CD4-positive, alpha-beta T cell (primary cell): ENCODE results near the gene PKD1. TPM values are rescaled to one million over a fixed set of nuclear protein-coding genes. Genes with fewer than 3 reads are reported as not detected.

Experiments
- ATAC-seq: fragments of 200-7000 bp; cut with Tn5 transposase; one replicate; pipeline ENCODE4 v1.10.0; 2022; ENCODE audit warnings: mild to moderate bottlenecking; ENCODE audit not compliant: poor library complexity
- CTCF ChIA-PET: fragments of 350-600 bp; sonication (Branson Sonifier 250); formaldehyde crosslinking; loops from one replicate; lab custom pipeline; 2021; ENCODE audit warnings: antibody characterized with exemption, inconsistent platforms; lab: Charles Lee
- POLR2A ChIA-PET: fragments of 350-600 bp; sonication (Branson Sonifier 250); formaldehyde crosslinking; loops from one replicate; lab custom pipeline; 2021; ENCODE audit warnings: antibody characterized with exemption, inconsistent platforms; lab: Charles Lee
- DNase-seq, 14 experiments: peaks; one replicate each; pipeline ENCODE4 v3.0.0-alpha.2; 2013 to 2020; ENCODE audit warnings: mixed read lengths in 2 of 14
- H3K27ac ChIP-seq, 2 donors: one replicate each; pipeline versions ENCODE4 v1.5.1 to v1.7.0; 2013; ENCODE audit warnings: low read length in 2 of 2, low read depth in 1 of 2, mild to moderate bottlenecking in 1 of 2
- H3K27me3 ChIP-seq, 2 experiments: 1 replicate in 1 of 2; 2 replicates in 1 of 2; pipeline versions ENCODE4 v1.6.1 to v1.7.0; 2013; ENCODE audit warnings: low read length in 2 of 2, control low read depth in 1 of 2, mild to moderate bottlenecking in 1 of 2, moderate library complexity in 1 of 2; ENCODE audit not compliant: insufficient read depth in 2 of 2, control insufficient read depth in 1 of 2
- H3K36me3 ChIP-seq: one replicate; pipeline ENCODE4 v1.6.1; 2013; ENCODE audit warnings: low read length, control low read depth; ENCODE audit not compliant: insufficient read depth
- H3K4me1 ChIP-seq: one replicate; pipeline ENCODE4 v1.6.1; 2013; ENCODE audit warnings: low read length, control low read depth; ENCODE audit not compliant: insufficient read depth
- H3K4me3 ChIP-seq: one replicate; pipeline ENCODE4 v1.5.1; 2013; ENCODE audit warnings: mild to moderate bottlenecking, low read length, moderate library complexity
- H3K9me3 ChIP-seq, 2 experiments: 1 replicate in 1 of 2; 2 replicates in 1 of 2; pipeline versions ENCODE4 v1.6.1 to v1.7.0; 2013; ENCODE audit warnings: low read length in 2 of 2, mild to moderate bottlenecking in 2 of 2, control low read depth in 1 of 2, moderate library complexity in 1 of 2; ENCODE audit not compliant: control insufficient read depth in 1 of 2, insufficient read depth in 1 of 2
- H3K27ac Mint-ChIP-seq: one replicate; pipeline ENCODE4 v1.8.0; 2020; ENCODE audit warnings: mixed read lengths
- H3K27me3 Mint-ChIP-seq: one replicate; pipeline ENCODE4 v1.8.0; 2021; ENCODE audit warnings: mixed read lengths
- H3K36me3 Mint-ChIP-seq: one replicate; pipeline ENCODE4 v1.8.0; 2021; ENCODE audit warnings: low read depth, mixed read lengths
- H3K4me1 Mint-ChIP-seq: one replicate; pipeline ENCODE4 v1.8.0; 2021; ENCODE audit warnings: low read depth, mixed read lengths
- H3K4me3 Mint-ChIP-seq: one replicate; pipeline ENCODE4 v1.8.0; 2020; ENCODE audit warnings: mild to moderate bottlenecking, mixed read lengths
- H3K9me3 Mint-ChIP-seq: one replicate; pipeline ENCODE4 v1.8.0; 2020; ENCODE audit warnings: mixed read lengths
- intact Hi-C, 2 experiments: fragments of 100-400 bp; cut with DNase I in 1 of 2; cut with micrococcal nuclease in 1 of 2; formaldehyde crosslinking; loops; one replicate each; pipeline versions ENCODE4 v1.15.1 to v1.9.0; 2023 to 2025; cut with DNase I, micrococcal nuclease
- total RNA-seq, 174 experiments: library from RNA in 2 of 174; stranded (reverse) in 2 of 174; gene quantifications; one replicate each; pipeline ENCODE4 v1.2.3 and lab custom pipeline; 2021 to 2026
- TF ChIP-seq, protein P1 (sequence below): fragments of 200-600 bp; IDR thresholded peaks from one replicate; pipeline ENCODE4 v1.8.0; 2022; ENCODE audit warnings: antibody characterized with exemption, mild to moderate bottlenecking

PKD1 gene
- total RNA-seq, 2 experiments from 2014 or later = 80.3 to 85.6 TPM

DNA sequence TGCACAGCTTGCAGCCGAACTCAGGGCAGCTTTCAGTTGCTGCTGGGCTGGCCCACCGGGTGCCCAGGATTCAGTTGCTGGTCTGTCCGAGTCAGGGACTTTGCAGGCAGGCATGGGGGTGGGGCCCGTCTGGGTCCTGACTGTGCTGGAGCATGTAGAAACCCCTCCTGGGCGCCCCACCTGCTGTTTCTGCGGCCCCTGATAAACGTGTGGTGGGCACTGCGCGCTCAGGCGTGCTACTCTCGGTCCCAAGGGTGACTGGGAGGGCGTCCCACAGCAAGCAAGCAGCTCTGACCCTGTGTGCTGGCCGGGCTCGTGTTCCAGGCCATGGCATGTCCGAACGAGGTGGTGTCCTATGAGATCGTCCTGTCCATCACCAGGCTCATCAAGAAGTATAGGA, 75.4 kb downstream of the PKD1 start:
- no peaks in the 10 kb centered on the region for H3K27me3 ChIP-seq
- TF ChIP-seq, protein P1, sequence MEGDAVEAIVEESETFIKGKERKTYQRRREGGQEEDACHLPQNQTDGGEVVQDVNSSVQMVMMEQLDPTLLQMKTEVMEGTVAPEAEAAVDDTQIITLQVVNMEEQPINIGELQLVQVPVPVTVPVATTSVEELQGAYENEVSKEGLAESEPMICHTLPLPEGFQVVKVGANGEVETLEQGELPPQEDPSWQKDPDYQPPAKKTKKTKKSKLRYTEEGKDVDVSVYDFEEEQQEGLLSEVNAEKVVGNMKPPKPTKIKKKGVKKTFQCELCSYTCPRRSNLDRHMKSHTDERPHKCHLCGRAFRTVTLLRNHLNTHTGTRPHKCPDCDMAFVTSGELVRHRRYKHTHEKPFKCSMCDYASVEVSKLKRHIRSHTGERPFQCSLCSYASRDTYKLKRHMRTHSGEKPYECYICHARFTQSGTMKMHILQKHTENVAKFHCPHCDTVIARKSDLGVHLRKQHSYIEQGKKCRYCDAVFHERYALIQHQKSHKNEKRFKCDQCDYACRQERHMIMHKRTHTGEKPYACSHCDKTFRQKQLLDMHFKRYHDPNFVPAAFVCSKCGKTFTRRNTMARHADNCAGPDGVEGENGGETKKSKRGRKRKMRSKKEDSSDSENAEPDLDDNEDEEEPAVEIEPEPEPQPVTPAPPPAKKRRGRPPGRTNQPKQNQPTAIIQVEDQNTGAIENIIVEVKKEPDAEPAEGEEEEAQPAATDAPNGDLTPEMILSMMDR = no peak
- no peak overlapping the region for H3K27ac ChIP-seq
- H3K4me1 ChIP-seq = no peaks in the 10 kb centered on the region
- no peak overlapping the region for H3K27ac Mint-ChIP-seq
- H3K4me3 Mint-ChIP-seq = no peak overlapping the region
- no peaks in the 10 kb centered on the region for H3K9me3 Mint-ChIP-seq
- ChIA-PET POLR2A (no interaction called here), CTCF (no interaction called here)
- no peaks in the 10 kb centered on the region for H3K27me3 Mint-ChIP-seq
- peaks cover 62% of the 10 kb centered on the region for H3K36me3 ChIP-seq
- H3K4me3 ChIP-seq = no peak overlapping the region
- no peak for ATAC-seq
- H3K4me1 Mint-ChIP-seq = no peaks in the 10 kb centered on the region
- DNase-seq = no peak
- intact Hi-C loops = no loop called here
- peaks cover 27% of the 10 kb centered on the region for H3K36me3 Mint-ChIP-seq
- no peaks in the 10 kb centered on the region for H3K9me3 ChIP-seq

DNA sequence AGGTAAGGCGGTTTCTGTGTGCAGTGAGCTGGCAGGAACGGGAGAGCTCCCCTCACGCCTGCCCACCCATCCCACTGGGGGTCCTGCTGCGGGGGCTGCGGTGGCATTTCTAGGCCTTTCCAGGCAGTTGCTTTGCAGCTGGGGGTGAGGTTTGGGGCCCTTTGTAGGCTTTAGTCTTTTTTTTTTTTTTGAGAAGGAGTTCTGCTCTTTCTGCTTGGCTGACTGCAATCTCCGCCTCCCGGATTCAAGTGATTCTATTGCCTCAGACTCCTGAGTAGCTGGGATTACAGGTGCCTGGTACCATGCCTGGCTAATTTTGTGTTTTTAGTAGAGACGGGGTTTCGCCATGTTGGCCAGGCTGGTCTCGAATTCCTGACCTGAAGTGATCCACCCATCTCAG, 76.8 kb downstream of the PKD1 start:
- Mint-ChIP-seq H3K27ac (no peak overlapping the region), H3K4me3 (no peak overlapping the region), H3K36me3 (peaks cover 27% of the 10 kb centered on the region), H3K9me3 (no peaks in the 10 kb centered on the region), H3K27me3 (no peaks in the 10 kb centered on the region), H3K4me1 (no peaks in the 10 kb centered on the region)
- H3K27me3 ChIP-seq = no peaks in the 10 kb centered on the region
- ATAC-seq (no peak), DNase-seq (no peak)
- intact Hi-C loops = no loop called here
- H3K36me3 ChIP-seq = peaks cover 68% of the 10 kb centered on the region
- ChIA-PET CTCF (no interaction called here), POLR2A (no interaction called here)
- H3K4me3 ChIP-seq = no peak overlapping the region
- no peaks in the 10 kb centered on the region for H3K9me3 ChIP-seq
- no peaks in the 10 kb centered on the region for H3K4me1 ChIP-seq
- TF ChIP-seq, protein P1 = no peak
- H3K27ac ChIP-seq = no peak overlapping the region

DNA sequence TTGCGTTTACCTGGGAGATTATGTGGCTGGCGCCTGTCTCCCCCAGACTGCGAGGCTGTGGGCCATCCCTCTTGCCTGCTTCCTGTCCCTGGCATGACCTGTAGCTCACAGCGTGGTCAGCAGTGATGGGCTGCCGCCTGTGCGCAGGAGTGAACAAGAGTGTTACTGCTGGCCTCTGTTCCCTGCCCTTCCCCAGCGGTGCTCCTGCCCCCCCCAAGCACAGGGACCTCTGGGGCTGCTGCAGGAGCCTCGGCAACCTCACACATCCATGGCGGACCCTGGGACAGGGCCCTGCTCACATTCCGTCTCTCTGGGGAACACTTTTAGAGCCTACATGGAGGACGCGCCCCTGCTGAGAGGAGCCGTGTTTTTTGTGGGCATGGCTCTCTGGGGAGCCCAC, 77.3 kb downstream of the PKD1 start:
- no peaks in the 10 kb centered on the region for H3K4me1 ChIP-seq
- H3K4me3 Mint-ChIP-seq = no peak overlapping the region
- H3K4me3 ChIP-seq = no peak overlapping the region
- ATAC-seq = no peak
- TF ChIP-seq, protein P1 = no peak
- intact Hi-C loops = no loop called here
- no peaks in the 10 kb centered on the region for H3K9me3 Mint-ChIP-seq
- no peak overlapping the region for H3K27ac Mint-ChIP-seq
- ChIA-PET CTCF (no interaction called here), POLR2A (no interaction called here)
- H3K36me3 ChIP-seq = peaks cover 69% of the 10 kb centered on the region
- H3K4me1 Mint-ChIP-seq = no peaks in the 10 kb centered on the region
- H3K36me3 Mint-ChIP-seq = peaks cover 31% of the 10 kb centered on the region
- no peak overlapping the region for H3K27ac ChIP-seq
- H3K9me3 ChIP-seq = no peaks in the 10 kb centered on the region
- no peaks in the 10 kb centered on the region for H3K27me3 ChIP-seq
- no peaks in the 10 kb centered on the region for H3K27me3 Mint-ChIP-seq
- no peak for DNase-seq
